Heart right ventricle (tissue), 16 donors: ENCODE measurements around the gene TLE5. TPM values are rescaled to one million over a fixed set of nuclear protein-coding genes. Genes with fewer than 3 reads are reported as not detected.

Experiments used
- ATAC-seq, 8 donors: fragments of 200-7000 bp; cut with Tn5 transposase; one replicate each; pipeline ENCODE4 v1.9.1; 2020; ENCODE audit warnings: mild to moderate bottlenecking in 8 of 8, moderate library complexity in 8 of 8, moderate number of reproducible peaks in 1 of 8
- DNase-seq, 2 donors: peaks; one replicate each; pipeline ENCODE4 v3.0.0-alpha.2; 2020
- H3K27ac ChIP-seq, 10 donors: fragments of 200-600 bp; sonication (generic) in 2 of 10; one replicate each; pipeline versions ENCODE4 v1.5.0 to v1.8.0; 2020 to 2022; ENCODE audit warnings: mild to moderate bottlenecking in 3 of 10
- H3K27me3 ChIP-seq, 7 donors: fragments of 200-600 bp; one replicate each; pipeline ENCODE4 v1.8.0; 2021 to 2022; ENCODE audit warnings: mild to moderate bottlenecking in 2 of 7
- H3K36me3 ChIP-seq, 9 donors: fragments of 200-600 bp; sonication (generic) in 1 of 9; one replicate each; pipeline versions ENCODE4 v1.5.0 to v1.8.0; 2020 to 2022; ENCODE audit warnings: mild to moderate bottlenecking in 2 of 9
- H3K4me1 ChIP-seq, 9 donors: fragments of 200-600 bp; sonication (generic) in 1 of 9; one replicate each; pipeline versions ENCODE4 v1.5.0 to v1.8.0; 2020 to 2022; ENCODE audit warnings: mild to moderate bottlenecking in 4 of 9
- H3K4me3 ChIP-seq, 10 donors: fragments of 200-600 bp; sonication (generic) in 2 of 10; one replicate each; pipeline versions ENCODE4 v1.5.0 to v1.8.0; 2020 to 2022; ENCODE audit warnings: mild to moderate bottlenecking in 7 of 10, moderate library complexity in 2 of 10
- H3K9me3 ChIP-seq, 11 donors: fragments of 200-600 bp in 10 of 11; sonication (generic) in 2 of 11; one replicate each; pipeline versions ENCODE4 v1.5.0 to v1.8.0; 2013 to 2022; ENCODE audit warnings: mild to moderate bottlenecking in 2 of 11, control low read depth in 1 of 11, moderate library complexity in 1 of 11
- CTCF ChIP-seq, 9 donors: fragments of 200-600 bp; sonication (generic) in 2 of 9; IDR thresholded peaks; one replicate each; pipeline versions ENCODE4 v1.5.0 to v1.8.0; 2021 to 2022; ENCODE audit warnings: antibody characterized with exemption in 9 of 9, mild to moderate bottlenecking in 5 of 9, moderate library complexity in 1 of 9
- WGBS, 2 donors: extraction: QIAGEN DNeasy Blood & Tissue Kit; methylation state at CpG; one replicate each; pipeline ENCODE4 v1.1.7; 2013; ENCODE audit warnings: inconsistent platforms in 1 of 2; 5-methylcytosine and 5-hydroxymethylcytosine counted together
- intact Hi-C, 10 donors: fragments of 100-400 bp; cut with DNase I; formaldehyde crosslinking; loops; one replicate each; pipeline versions ENCODE4 v1.11.1 to v1.14.2; 2022
- polyA plus RNA-seq, 2 donors: library from polyadenylated mRNA; stranded (reverse); fragments of 200-250 nt; gene quantifications; one replicate each; pipeline ENCODE4 v1.2.3, GENCODE V29; 2013
- total RNA-seq, 10 donors: library from RNA; stranded (reverse); fragmentation: NEBNext Ultra II Directional in 3 of 10; extraction: Animal tissue kit (Norgen Biotek cat#: 25700) in 3 of 10; gene quantifications; one replicate each; pipeline versions ENCODE4 v1.2.1 to v1.2.4, GENCODE V29; 2021 to 2023
- donor health status: Arrhythmogenic right ventricular cardiomyopathy.
- donor health status: ischemic (EF 13 %, LVEDD 7.1; RV severe dilation, severe dysfunction).
- donor health status: healthy with polysubstance abuse.
- donor health status: DM: no; HTN: yes; CAD: no.
- donor health status: DM: no; HTN: no; CAD: no.
- donor health status: ischemic (EF 25% LVEDD 6.9; RV normal size, moderate dysfunction).
- donor health status: ischemic (EF 25% LVEDD 5.7; RV mildly dilated, moderate dysfunction).
- donor health status: healthy.
- donor health status: DM: yes; HTN: yes; CAD: no.
- donor health status: Ischemic cardiomyopathy.
- donor health status: ischemic (EF 35%, LVEDD 5.7; RV mildly dilated, moderate dysfunction).
- donor health status: nonischemic (EF 11% LVEDD 7.7; RV severe dilation, severe dysfunction).
- donor health status: DM: yes; HTN: yes; CAD: no.
- donor health status: PGD.
- donor health status: ischemic (EF 29% LVEDD 5.4; RV normal size, mild dysfunction).
- donor health status: nonischemic (EF 23%, LVEDD 6.1; RV moderate dilation, normal function).

TLE5 gene
- total and polyA plus RNA-seq, 12 donors = 653 to 1,254 (median 758) TPM

GRCh38 chr19:3060857-3061181, 1.5 kb downstream of the TLE5 start:
- 21 to 28% methylated on average over 4 of the region's 4 CpGs for WGBS, 2 donors
- no peaks in the 10 kb centered on the region for H3K9me3 ChIP-seq
- TF ChIP-seq CTCF (IDR thresholded peaks at IDR 0.05) = no peak
- no peak for ATAC-seq
- peaks cover 1 to 54% (median 31%) of the 10 kb centered on the region in 9 donors for H3K36me3 ChIP-seq
- H3K4me1 ChIP-seq = peaks cover 14 to 65% (median 57%) of the 10 kb centered on the region in 9 donors
- intact Hi-C loops = loop anchor here in 4 of 10 donors (2.0 to 5.0 kb wide), 3 partner anchors 24 to 41 kb away; no protein-coding TSS in a partner anchor
- no peaks in the 10 kb centered on the region for H3K27me3 ChIP-seq
- peak overlapping the region; percentile 68 to 98 (median 86) for H3K4me3 ChIP-seq
- peak overlapping the region; percentile 96 to 100 (median 99) for H3K27ac ChIP-seq
- no peak for DNase-seq

DNA sequence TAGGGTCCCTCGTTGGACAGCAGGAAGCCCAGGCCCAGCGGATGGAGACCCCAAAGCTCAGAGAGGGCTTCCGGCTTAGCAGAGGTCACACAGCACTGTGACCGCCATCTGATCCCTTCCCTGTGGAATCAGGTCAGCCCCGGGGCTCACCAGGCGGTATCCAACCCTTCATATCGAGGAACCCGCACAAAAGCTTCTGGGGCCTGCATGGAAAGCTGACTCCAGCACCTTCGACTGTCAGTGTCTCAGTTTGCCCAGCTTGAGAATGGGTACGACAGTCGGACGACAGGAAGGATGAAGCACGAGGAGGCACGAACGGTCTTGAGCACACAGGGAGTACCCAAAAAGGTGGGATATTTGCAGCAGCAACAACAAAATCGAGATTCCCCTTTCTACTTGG, 2.6 kb downstream of the TLE5 start:
- WGBS, 2 donors = 87 to 88% methylated on average over 16 of the region's 16 CpGs
- DNase-seq (no peak), ATAC-seq (no peak)
- H3K27me3 ChIP-seq = no peaks in the 10 kb centered on the region
- H3K4me3 ChIP-seq = peak overlapping the region in 6 of 10 donors; percentile 85 to 98 (median 92)
- intact Hi-C loops = loop anchor here in 4 of 10 donors (2.0 to 5.0 kb wide), 3 partner anchors 23 to 43 kb away; no protein-coding TSS in a partner anchor
- peak overlapping the region in 6 of 10 donors; percentile 99 to 100 (median 99) for H3K27ac ChIP-seq
- H3K36me3 ChIP-seq = peaks cover 6 to 65% (median 42%) of the 10 kb centered on the region in 9 donors
- H3K4me1 ChIP-seq = peaks cover 14 to 75% (median 57%) of the 10 kb centered on the region in 9 donors
- TF ChIP-seq CTCF (IDR thresholded peaks at IDR 0.05) = no peak
- H3K9me3 ChIP-seq = no peaks in the 10 kb centered on the region

DNA sequence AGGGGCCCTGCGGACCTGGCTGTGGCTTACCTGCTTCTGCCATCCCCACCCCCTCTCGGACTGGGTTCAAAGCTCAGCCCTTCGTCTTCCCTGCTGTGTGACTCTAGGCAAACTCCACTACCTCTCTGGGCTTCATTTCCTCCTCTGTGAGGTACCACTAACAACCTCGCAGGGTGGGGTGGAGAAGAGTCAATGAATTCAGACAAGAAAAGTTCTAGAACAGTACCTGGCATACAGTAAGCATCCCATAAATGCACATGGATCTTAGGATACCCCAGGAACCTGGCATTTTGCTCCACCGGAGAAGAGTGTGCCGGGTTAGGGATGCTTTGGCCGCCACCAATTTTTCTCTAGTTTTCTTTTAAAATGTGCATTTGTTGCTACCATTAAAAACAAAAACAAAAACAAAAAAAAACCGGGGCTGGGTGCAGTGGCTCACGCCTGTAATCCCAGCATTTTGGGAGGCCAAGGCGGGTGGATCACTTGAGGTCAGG, 3.4 kb downstream of the TLE5 start:
- no peak overlapping the region for H3K4me3 ChIP-seq
- no peak for DNase-seq
- no peaks in the 10 kb centered on the region for H3K9me3 ChIP-seq
- H3K4me1 ChIP-seq = peaks cover 14 to 76% (median 57%) of the 10 kb centered on the region in 9 donors
- WGBS, 2 donors = 89 to 93% methylated on average over 10 of the region's 10 CpGs
- H3K27me3 ChIP-seq = no peaks in the 10 kb centered on the region
- H3K27ac ChIP-seq = peak overlapping the region in 8 of 10 donors; percentile 6 to 100 (median 83)
- H3K36me3 ChIP-seq = peaks cover 6 to 73% (median 50%) of the 10 kb centered on the region in 9 donors
- no peak for ATAC-seq
- TF ChIP-seq CTCF (IDR thresholded peaks at IDR 0.05) = no peak
- intact Hi-C loops = no loop called here

DNA sequence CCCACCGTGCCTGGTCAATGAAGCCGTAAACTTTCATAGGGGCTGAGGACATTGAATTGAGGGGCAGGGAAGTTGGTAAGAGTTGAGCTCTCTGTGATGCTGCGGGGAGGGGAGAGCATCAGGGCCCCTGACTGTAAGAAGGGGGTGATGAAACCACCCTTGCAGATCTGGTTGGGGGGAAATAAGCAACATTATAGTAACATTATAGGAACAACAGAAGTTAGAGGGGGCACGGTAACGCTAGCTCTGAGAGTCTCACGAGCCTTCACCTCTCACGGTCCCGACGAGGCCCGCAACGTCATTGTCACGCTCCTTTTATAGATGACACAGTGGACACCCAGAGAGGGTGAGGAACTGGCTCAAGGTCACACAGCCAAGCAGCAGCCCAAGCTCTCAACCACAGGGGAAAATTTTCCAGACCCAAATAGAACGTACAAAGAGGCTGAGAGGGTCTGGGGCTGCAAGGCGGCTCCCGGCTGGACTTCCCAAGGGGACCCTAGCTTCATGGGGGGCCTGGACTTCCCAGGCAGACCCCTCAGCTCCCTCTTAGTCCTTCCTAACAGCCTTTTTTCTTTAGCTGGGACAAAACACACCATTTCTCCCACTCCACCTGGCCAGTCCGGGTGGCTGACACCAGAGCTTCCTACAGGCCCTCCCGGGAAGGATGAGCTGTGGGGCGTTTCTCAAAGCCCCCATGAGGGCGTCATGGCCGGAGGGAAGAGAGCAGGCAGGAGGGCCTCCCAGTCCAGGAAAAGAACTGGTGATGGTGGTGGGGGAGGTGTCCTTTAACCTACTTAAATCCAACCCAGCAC, 4.1 kb downstream of the TLE5 start:
- H3K4me3 ChIP-seq = peak overlapping the region in 3 of 10 donors; percentile 18 to 22 (median 21)
- peaks cover 6 to 80% (median 52%) of the 10 kb centered on the region in 9 donors for H3K36me3 ChIP-seq
- peaks cover 14 to 71% (median 55%) of the 10 kb centered on the region in 9 donors for H3K4me1 ChIP-seq
- ATAC-seq (no peak), DNase-seq (no peak)
- H3K9me3 ChIP-seq = no peaks in the 10 kb centered on the region
- no peak for TF ChIP-seq CTCF (IDR thresholded peaks at IDR 0.05)
- 71 to 74% methylated on average over 20 of the region's 20 CpGs for WGBS, 2 donors
- H3K27me3 ChIP-seq = no peaks in the 10 kb centered on the region
- intact Hi-C loops = no loop called here
- H3K27ac ChIP-seq = peak overlapping the region; percentile 38 to 100 (median 82)
